Mesenchymal stem cell (in vitro differentiated cells and primary cell): ENCODE data around the gene SERPINB3.

Experiments
- DNase-seq: peaks from one replicate; pipeline ENCODE4 v3.0.0-alpha.2; 2013
- H2AFZ ChIP-seq: one replicate; pipeline ENCODE4 v1.6.1; 2013; ENCODE audit warnings: low read depth, mild to moderate bottlenecking, control low read depth, inconsistent platforms, low read length, moderate library complexity
- H2AK5ac ChIP-seq: 2 replicates; pipeline ENCODE4 v1.6.1; 2013; ENCODE audit warnings: low read length, moderate library complexity, mild to moderate bottlenecking, inconsistent platforms; ENCODE audit not compliant: severe bottlenecking
- H2BK120ac ChIP-seq: one replicate; pipeline ENCODE4 v1.6.1; 2013; ENCODE audit warnings: low read depth, mild to moderate bottlenecking, inconsistent platforms, low read length, moderate library complexity
- H2BK12ac ChIP-seq, 2 experiments: one replicate each; pipeline ENCODE4 v1.6.1; 2013; ENCODE audit warnings: inconsistent platforms in 2 of 2, low read length in 2 of 2, mild to moderate bottlenecking in 2 of 2, moderate library complexity in 2 of 2, control low read depth in 1 of 2
- H2BK15ac ChIP-seq: one replicate; pipeline ENCODE4 v1.6.1; 2013; ENCODE audit warnings: mild to moderate bottlenecking, low read depth, inconsistent platforms; ENCODE audit not compliant: poor library complexity, severe bottlenecking
- H2BK5ac ChIP-seq: 2 replicates; pipeline ENCODE4 v1.6.1; 2013; ENCODE audit warnings: low read depth, mild to moderate bottlenecking, low read length, control low read depth, inconsistent platforms; ENCODE audit not compliant: poor library complexity, severe bottlenecking
- H3K14ac ChIP-seq, 2 experiments: one replicate each; pipeline ENCODE4 v1.6.1; 2013; ENCODE audit warnings: inconsistent platforms in 2 of 2, low read length in 2 of 2, control low read depth in 1 of 2, mild to moderate bottlenecking in 1 of 2, moderate library complexity in 1 of 2
- H3K18ac ChIP-seq, 2 experiments: one replicate each; pipeline ENCODE4 v1.6.1; 2013; ENCODE audit warnings: inconsistent platforms in 2 of 2, low read length in 2 of 2, control low read depth in 1 of 2, low read depth in 1 of 2, mild to moderate bottlenecking in 1 of 2
- H3K23ac ChIP-seq, 2 experiments: one replicate each; pipeline ENCODE4 v1.6.1; 2013; ENCODE audit warnings: inconsistent platforms in 2 of 2, low read length in 2 of 2, mild to moderate bottlenecking in 2 of 2, moderate library complexity in 2 of 2, control low read depth in 1 of 2
- H3K27ac ChIP-seq: 2 replicates; pipeline ENCODE4 v1.5.1; 2013; ENCODE audit warnings: mild to moderate bottlenecking, moderate library complexity, low read length, control low read depth, inconsistent platforms; ENCODE audit not compliant: poor library complexity, severe bottlenecking
- H3K27me3 ChIP-seq, 2 experiments: 2 replicates each; pipeline versions ENCODE4 v1.6.1 to v1.7.0; 2013; ENCODE audit warnings: low read length in 2 of 2, mild to moderate bottlenecking in 2 of 2, moderate library complexity in 2 of 2, control low read depth in 1 of 2, inconsistent platforms in 1 of 2; ENCODE audit not compliant: control insufficient read depth in 1 of 2, insufficient read depth in 1 of 2
- H3K36me3 ChIP-seq, 2 experiments: 2 replicates each; pipeline versions ENCODE4 v1.6.1 to v1.7.0; 2013; ENCODE audit warnings: low read length in 2 of 2, control low read depth in 1 of 2, inconsistent platforms in 1 of 2, low read depth in 1 of 2, mild to moderate bottlenecking in 1 of 2; ENCODE audit not compliant: insufficient read depth in 2 of 2, control insufficient read depth in 1 of 2
- H3K4ac ChIP-seq, 2 experiments: one replicate each; pipeline ENCODE4 v1.6.1; 2013; ENCODE audit warnings: inconsistent platforms in 2 of 2, low read length in 2 of 2, mild to moderate bottlenecking in 2 of 2, moderate library complexity in 2 of 2, control low read depth in 1 of 2, low read depth in 1 of 2
- H3K4me1 ChIP-seq: 2 replicates; pipeline ENCODE4 v1.6.1; 2013; ENCODE audit warnings: low read depth, low read length, control low read depth; ENCODE audit not compliant: control insufficient read depth, insufficient read depth
- H3K4me2 ChIP-seq: 2 replicates; pipeline ENCODE4 v1.6.1; 2013; ENCODE audit warnings: low read length, mild to moderate bottlenecking, inconsistent platforms; ENCODE audit not compliant: poor library complexity, severe bottlenecking
- H3K4me3 ChIP-seq, 2 experiments: 2 replicates each; pipeline versions ENCODE4 v1.5.1 to v1.7.0; 2013; ENCODE audit warnings: low read length in 2 of 2, mild to moderate bottlenecking in 2 of 2, control low read depth in 1 of 2, low read depth in 1 of 2; ENCODE audit not compliant: insufficient read depth in 1 of 2
- H3K79me1 ChIP-seq: replicated peaks from 2 replicates; pipeline ENCODE4 v1.6.1; 2013; ENCODE audit warnings: mild to moderate bottlenecking, control low read depth, low read length, inconsistent platforms; ENCODE audit not compliant: poor library complexity, severe bottlenecking
- H3K9ac ChIP-seq: 2 replicates; pipeline ENCODE4 v1.7.0; 2013; ENCODE audit warnings: mild to moderate bottlenecking, low read length, moderate library complexity
- H3K9me3 ChIP-seq: 2 replicates; pipeline ENCODE4 v1.7.0; 2013; ENCODE audit warnings: mild to moderate bottlenecking, low read length; ENCODE audit not compliant: control insufficient read depth
- H4K8ac ChIP-seq: one replicate; pipeline ENCODE4 v1.6.1; 2013; ENCODE audit warnings: inconsistent platforms, mild to moderate bottlenecking, low read length, moderate library complexity
- H4K91ac ChIP-seq: one replicate; pipeline ENCODE4 v1.6.1; 2013; ENCODE audit warnings: mild to moderate bottlenecking, low read length, inconsistent platforms
- WGBS: methylation state at CpG from one replicate; pipeline ENCODE4 v1.1.7; 2013; ENCODE audit warnings: mixed read lengths; 5-methylcytosine and 5-hydroxymethylcytosine counted together

SERPINB3 gene

GRCh38 chr18:63683152-63683551 is 21.5 kb upstream of the SERPINB3 start:
- H3K36me3 ChIP-seq, result no peaks in the 10 kb centered on the region
- H3K4ac ChIP-seq, result no peak overlapping the region
- H2BK5ac ChIP-seq, result no peak overlapping the region
- no peak overlapping the region for H2BK15ac ChIP-seq
- no peak overlapping the region for H3K23ac ChIP-seq
- peak overlapping the region in 1 of 2 experiments; percentile 5 for H3K4me3 ChIP-seq
- H3K9me3 ChIP-seq, result no peaks in the 10 kb centered on the region
- peak overlapping the region; percentile 54 for H3K9ac ChIP-seq
- no peak overlapping the region for H3K18ac ChIP-seq
- no peak overlapping the region for H2BK120ac ChIP-seq
- WGBS, result 21% methylated on average over 2 of the region's 2 CpGs
- no peak overlapping the region for H4K91ac ChIP-seq
- peak; percentile 80 for DNase-seq
- no peak overlapping the region for H3K27ac ChIP-seq
- H4K8ac ChIP-seq, result no peak overlapping the region
- no peak overlapping the region for H2BK12ac ChIP-seq
- no peaks in the 10 kb centered on the region for H3K79me1 ChIP-seq
- no peak overlapping the region for H2AK5ac ChIP-seq
- H3K4me2 ChIP-seq, result no peak overlapping the region
- no peaks in the 10 kb centered on the region for H3K27me3 ChIP-seq
- peaks cover 1% of the 10 kb centered on the region for H3K4me1 ChIP-seq
- H3K14ac ChIP-seq, result no peak overlapping the region
- no peak overlapping the region for H2AFZ ChIP-seq

- Histone ChIP-seq H2BK120ac (no peak overlapping the region), H3K4me2 (no peak overlapping the region), H2AFZ (no peak overlapping the region), H3K27me3 (no peaks in the 10 kb centered on the region), H2BK15ac (no peak overlapping the region), H2BK12ac (no peak overlapping the region), H4K8ac (no peak overlapping the region), H3K14ac (no peak overlapping the region), H2AK5ac (no peak overlapping the region), H3K4me1 (peaks cover 1% of the 10 kb centered on the region), H3K18ac (no peak overlapping the region), H3K9ac (no peak overlapping the region), H3K36me3 (no peaks in the 10 kb centered on the region), H3K4ac (no peak overlapping the region), H3K79me1 (no peaks in the 10 kb centered on the region), H3K9me3 (no peaks in the 10 kb centered on the region), H4K91ac (peak overlapping the region; percentile 29), H3K23ac (no peak overlapping the region), H2BK5ac (no peak overlapping the region), H3K4me3 (no peak overlapping the region), H3K27ac (no peak overlapping the region)
- WGBS, result 90% methylated on average over 2 of the region's 2 CpGs
- DNase-seq, result no peak
These were observed 20.0 kb upstream of the SERPINB3 start for GRCh38 chr18:63681449-63682340.

GRCh38 chr18:63679820-63680606 is 18.3 kb upstream of the SERPINB3 start:
- DNase-seq, result no peak
- H2BK5ac ChIP-seq, result no peak overlapping the region
- H2BK12ac ChIP-seq, result no peak overlapping the region
- H2AFZ ChIP-seq, result no peak overlapping the region
- no peak overlapping the region for H4K8ac ChIP-seq
- H3K23ac ChIP-seq, result no peak overlapping the region
- no peaks in the 10 kb centered on the region for H3K79me1 ChIP-seq
- no peak overlapping the region for H3K4ac ChIP-seq
- no peak overlapping the region for H3K9ac ChIP-seq
- no peak overlapping the region for H3K4me2 ChIP-seq
- no peak overlapping the region for H3K27ac ChIP-seq
- no peak overlapping the region for H2AK5ac ChIP-seq
- no peak overlapping the region for H2BK120ac ChIP-seq
- H3K9me3 ChIP-seq, result no peaks in the 10 kb centered on the region
- no peaks in the 10 kb centered on the region for H3K36me3 ChIP-seq
- peaks cover 1% of the 10 kb centered on the region for H3K4me1 ChIP-seq
- no peak overlapping the region for H2BK15ac ChIP-seq
- WGBS, result 84% methylated on average over 4 of the region's 5 CpGs
- no peak overlapping the region for H3K18ac ChIP-seq
- no peak overlapping the region for H3K4me3 ChIP-seq
- H3K14ac ChIP-seq, result no peak overlapping the region
- H4K91ac ChIP-seq, result no peak overlapping the region
- no peaks in the 10 kb centered on the region for H3K27me3 ChIP-seq

GRCh38 chr18:63677500-63678225 is 16.0 kb upstream of the SERPINB3 start:
- Histone ChIP-seq H2BK12ac (no peak overlapping the region), H4K91ac (no peak overlapping the region), H2BK120ac (no peak overlapping the region), H3K4ac (no peak overlapping the region), H3K4me1 (no peaks in the 10 kb centered on the region), H3K9ac (no peak overlapping the region), H3K14ac (no peak overlapping the region), H3K36me3 (no peaks in the 10 kb centered on the region), H2BK15ac (no peak overlapping the region), H2AK5ac (no peak overlapping the region), H3K4me2 (no peak overlapping the region), H3K27me3 (no peaks in the 10 kb centered on the region), H4K8ac (no peak overlapping the region), H3K27ac (no peak overlapping the region), H3K23ac (no peak overlapping the region), H3K18ac (no peak overlapping the region), H2BK5ac (no peak overlapping the region), H2AFZ (no peak overlapping the region), H3K9me3 (no peaks in the 10 kb centered on the region), H3K4me3 (no peak overlapping the region), H3K79me1 (no peaks in the 10 kb centered on the region)
- 76% methylated on average over 5 of the region's 5 CpGs for WGBS
- DNase-seq, result peak; percentile 3
